WTC11 (cell line): ENCODE results near the gene CD247. TPM values are rescaled to one million over a fixed set of nuclear protein-coding genes. Genes with fewer than 3 reads are reported as not detected.

Experiments used
- ATAC-seq: fragments of 200-7000 bp; cut with Tn5 transposase; 2 replicates; pipeline ENCODE4 v1.10.0; 2021; ENCODE audit warnings: mild to moderate bottlenecking, moderate library complexity
- CTCF ChIA-PET: fragments of 300-600 bp; sonication (Branson Sonifier 250); formaldehyde crosslinking; loops from one replicate; lab custom pipeline; 2021; ENCODE audit warnings: antibody characterized with exemption; lab: Charles Lee
- POLR2A ChIA-PET: fragments of 350-600 bp; sonication (Branson Sonifier 250); formaldehyde crosslinking; loops from one replicate; lab custom pipeline; 2021; ENCODE audit warnings: antibody characterized with exemption; lab: Charles Lee
- DNase-seq: peaks from one replicate; pipeline ENCODE4 v3.0.0; 2021; ENCODE audit warnings: low spot score
- H3K27ac Mint-ChIP-seq: 2 replicates; pipeline ENCODE4 v1.8.0; 2021; ENCODE audit warnings: mixed read lengths
- H3K27me3 Mint-ChIP-seq: 2 replicates; pipeline ENCODE4 v1.8.0; 2021; ENCODE audit warnings: low read depth, mild to moderate bottlenecking, moderate library complexity, mixed read lengths
- H3K36me3 Mint-ChIP-seq: 2 replicates; pipeline ENCODE4 v1.8.0; 2021; ENCODE audit warnings: mixed read lengths
- H3K4me1 Mint-ChIP-seq: 2 replicates; pipeline ENCODE4 v1.8.0; 2022; ENCODE audit warnings: mixed read lengths
- H3K4me3 Mint-ChIP-seq: 2 replicates; pipeline ENCODE4 v1.8.0; 2021; ENCODE audit warnings: mild to moderate bottlenecking, moderate library complexity, mixed read lengths
- H3K9me3 Mint-ChIP-seq: 2 replicates; pipeline ENCODE4 v1.8.0; 2021; ENCODE audit warnings: mixed read lengths
- JAZF1 ChIP-seq: fragments of 250-450 bp; sonication (Bioruptor Pico); IDR thresholded peaks from 2 replicates; pipeline ENCODE4 v1.9.0; 2021; ENCODE audit warnings: moderate library complexity, mild to moderate bottlenecking, inconsistent platforms
- KAT7 ChIP-seq: sonication (generic); formaldehyde crosslinking; IDR thresholded peaks from 2 replicates; pipeline ENCODE4 v1.8.1; 2023; ENCODE audit warnings: missing genetic modification reagents, mild to moderate bottlenecking, borderline replicate concordance
- MXD4 ChIP-seq: fragments of 250-450 bp; sonication (Bioruptor Pico); IDR thresholded peaks from 2 replicates; pipeline ENCODE4 v1.8.0; 2021; ENCODE audit warnings: mild to moderate bottlenecking, moderate library complexity, borderline replicate concordance
- PRRX2 ChIP-seq: fragments of 250-450 bp; sonication (Bioruptor Pico); IDR thresholded peaks from 2 replicates; pipeline ENCODE4 v1.8.0; 2021; ENCODE audit warnings: mild to moderate bottlenecking
- RORB ChIP-seq: fragments of 250-450 bp; sonication (Bioruptor Pico); IDR thresholded peaks from 2 replicates; pipeline ENCODE4 v1.9.0; 2021; ENCODE audit warnings: mild to moderate bottlenecking
- SP1 ChIP-seq: sonication (generic); formaldehyde crosslinking; conservative IDR thresholded peaks from 2 replicates; pipeline ENCODE4 v1.8.1; 2022; ENCODE audit warnings: missing genetic modification reagents
- ZNF416 ChIP-seq: fragments of 250-450 bp; sonication (Bioruptor Pico); IDR thresholded peaks from 2 replicates; pipeline ENCODE4 v1.9.0; 2021; ENCODE audit warnings: mild to moderate bottlenecking, inconsistent platforms
- total RNA-seq: library from RNA; stranded (reverse); gene quantifications from 3 replicates; pipeline ENCODE4 v1.2.3, GENCODE V29; 2021
- TF ChIP-seq, protein P1 (sequence below): sonication (generic); formaldehyde crosslinking; IDR thresholded peaks from 2 replicates; pipeline ENCODE4 v1.8.1; 2022; ENCODE audit warnings: mild to moderate bottlenecking, missing genetic modification reagents, moderate library complexity, borderline replicate concordance
- TF ChIP-seq, protein P2 (sequence below): sonication (generic); formaldehyde crosslinking; IDR thresholded peaks from 2 replicates; pipeline ENCODE4 v1.8.0; 2023; ENCODE audit warnings: missing genetic modification reagents, mild to moderate bottlenecking, borderline replicate concordance
- TF ChIP-seq, protein P3 (sequence below): sonication (generic); formaldehyde crosslinking; IDR thresholded peaks from 2 replicates; pipeline ENCODE4 v1.8.0; 2022; ENCODE audit warnings: mild to moderate bottlenecking, missing genetic modification reagents
- TF ChIP-seq, protein P4 (sequence below): sonication (generic); formaldehyde crosslinking; IDR thresholded peaks from 2 replicates; pipeline ENCODE4 v1.8.1; 2023; ENCODE audit warnings: mild to moderate bottlenecking, missing genetic modification reagents
- TF ChIP-seq, protein P5 (sequence below): sonication (generic); formaldehyde crosslinking; conservative IDR thresholded peaks from 2 replicates; pipeline ENCODE4 v1.8.1; 2022; ENCODE audit warnings: mild to moderate bottlenecking, missing genetic modification reagents
- TF ChIP-seq, protein P6 (sequence below): sonication (generic); formaldehyde crosslinking; IDR thresholded peaks from 2 replicates; pipeline ENCODE4 v1.8.1; 2023; ENCODE audit warnings: mild to moderate bottlenecking, moderate library complexity, missing genetic modification reagents
- TF ChIP-seq, protein P7 (sequence below): sonication (generic); formaldehyde crosslinking; IDR thresholded peaks from 2 replicates; pipeline ENCODE4 v1.8.1; 2022; ENCODE audit warnings: mild to moderate bottlenecking, moderate library complexity, missing genetic modification reagents

Gene CD247
- total RNA-seq, 1 experiment from 2014 or later = 1.8 TPM

DNA sequence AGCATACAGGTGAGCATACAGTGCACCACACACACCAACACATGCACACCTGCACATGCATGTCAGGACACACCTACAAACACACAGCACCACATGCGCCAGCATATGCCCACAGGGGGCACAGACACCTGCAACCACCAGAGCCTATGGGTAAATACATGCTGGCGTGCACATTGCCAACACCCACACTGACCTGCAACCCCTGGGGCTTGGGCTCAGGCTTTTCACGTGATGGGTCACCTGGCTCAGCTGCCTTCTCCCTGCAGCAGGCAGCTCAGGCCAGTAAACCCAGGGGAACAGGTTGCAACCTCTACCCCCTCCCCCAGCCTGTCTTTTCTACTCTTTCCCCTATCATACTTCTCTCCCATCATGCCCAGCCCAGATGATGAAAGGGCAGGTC is 8.1 kb downstream of the CD247 start (continued):
- TF ChIP-seq, protein P1, sequence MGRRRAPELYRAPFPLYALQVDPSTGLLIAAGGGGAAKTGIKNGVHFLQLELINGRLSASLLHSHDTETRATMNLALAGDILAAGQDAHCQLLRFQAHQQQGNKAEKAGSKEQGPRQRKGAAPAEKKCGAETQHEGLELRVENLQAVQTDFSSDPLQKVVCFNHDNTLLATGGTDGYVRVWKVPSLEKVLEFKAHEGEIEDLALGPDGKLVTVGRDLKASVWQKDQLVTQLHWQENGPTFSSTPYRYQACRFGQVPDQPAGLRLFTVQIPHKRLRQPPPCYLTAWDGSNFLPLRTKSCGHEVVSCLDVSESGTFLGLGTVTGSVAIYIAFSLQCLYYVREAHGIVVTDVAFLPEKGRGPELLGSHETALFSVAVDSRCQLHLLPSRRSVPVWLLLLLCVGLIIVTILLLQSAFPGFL (CRISPR knock-in tag) = no peak
- TF ChIP-seq, protein P2, sequence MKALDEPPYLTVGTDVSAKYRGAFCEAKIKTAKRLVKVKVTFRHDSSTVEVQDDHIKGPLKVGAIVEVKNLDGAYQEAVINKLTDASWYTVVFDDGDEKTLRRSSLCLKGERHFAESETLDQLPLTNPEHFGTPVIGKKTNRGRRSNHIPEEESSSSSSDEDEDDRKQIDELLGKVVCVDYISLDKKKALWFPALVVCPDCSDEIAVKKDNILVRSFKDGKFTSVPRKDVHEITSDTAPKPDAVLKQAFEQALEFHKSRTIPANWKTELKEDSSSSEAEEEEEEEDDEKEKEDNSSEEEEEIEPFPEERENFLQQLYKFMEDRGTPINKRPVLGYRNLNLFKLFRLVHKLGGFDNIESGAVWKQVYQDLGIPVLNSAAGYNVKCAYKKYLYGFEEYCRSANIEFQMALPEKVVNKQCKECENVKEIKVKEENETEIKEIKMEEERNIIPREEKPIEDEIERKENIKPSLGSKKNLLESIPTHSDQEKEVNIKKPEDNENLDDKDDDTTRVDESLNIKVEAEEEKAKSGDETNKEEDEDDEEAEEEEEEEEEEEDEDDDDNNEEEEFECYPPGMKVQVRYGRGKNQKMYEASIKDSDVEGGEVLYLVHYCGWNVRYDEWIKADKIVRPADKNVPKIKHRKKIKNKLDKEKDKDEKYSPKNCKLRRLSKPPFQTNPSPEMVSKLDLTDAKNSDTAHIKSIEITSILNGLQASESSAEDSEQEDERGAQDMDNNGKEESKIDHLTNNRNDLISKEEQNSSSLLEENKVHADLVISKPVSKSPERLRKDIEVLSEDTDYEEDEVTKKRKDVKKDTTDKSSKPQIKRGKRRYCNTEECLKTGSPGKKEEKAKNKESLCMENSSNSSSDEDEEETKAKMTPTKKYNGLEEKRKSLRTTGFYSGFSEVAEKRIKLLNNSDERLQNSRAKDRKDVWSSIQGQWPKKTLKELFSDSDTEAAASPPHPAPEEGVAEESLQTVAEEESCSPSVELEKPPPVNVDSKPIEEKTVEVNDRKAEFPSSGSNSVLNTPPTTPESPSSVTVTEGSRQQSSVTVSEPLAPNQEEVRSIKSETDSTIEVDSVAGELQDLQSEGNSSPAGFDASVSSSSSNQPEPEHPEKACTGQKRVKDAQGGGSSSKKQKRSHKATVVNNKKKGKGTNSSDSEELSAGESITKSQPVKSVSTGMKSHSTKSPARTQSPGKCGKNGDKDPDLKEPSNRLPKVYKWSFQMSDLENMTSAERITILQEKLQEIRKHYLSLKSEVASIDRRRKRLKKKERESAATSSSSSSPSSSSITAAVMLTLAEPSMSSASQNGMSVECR (CRISPR knock-in tag) = no peak

DNA sequence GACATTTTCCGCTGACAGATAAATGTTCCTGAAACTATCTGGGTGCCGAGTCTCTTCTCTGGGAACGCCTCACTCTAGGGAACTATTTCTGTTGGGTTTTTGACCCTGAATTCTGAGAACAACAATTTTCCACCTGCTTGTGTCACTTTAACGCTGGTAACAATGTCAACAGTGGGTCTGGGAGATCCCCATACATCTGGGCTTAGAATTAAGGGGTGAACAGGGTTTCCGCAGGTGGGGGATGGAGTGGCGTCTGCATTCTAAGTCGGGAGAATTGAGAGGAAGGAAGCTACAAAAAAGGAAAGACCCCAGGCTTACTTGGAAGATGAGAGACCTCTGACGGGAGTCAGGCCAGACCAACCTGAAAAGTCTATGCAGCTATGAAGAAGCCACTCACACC is 8.7 kb downstream of the CD247 start:
- H3K4me3 Mint-ChIP-seq = no peak overlapping the region
- peaks cover 23% of the 10 kb centered on the region for H3K4me1 Mint-ChIP-seq
- no peaks in the 10 kb centered on the region for H3K9me3 Mint-ChIP-seq
- CTCF ChIA-PET = no interaction called here
- POLR2A ChIA-PET = no interaction called here
- DNase-seq (no peak), ATAC-seq (no peak)
- H3K36me3 Mint-ChIP-seq = no peaks in the 10 kb centered on the region
- H3K27ac Mint-ChIP-seq = no peak overlapping the region
- TF ChIP-seq, protein P3, sequence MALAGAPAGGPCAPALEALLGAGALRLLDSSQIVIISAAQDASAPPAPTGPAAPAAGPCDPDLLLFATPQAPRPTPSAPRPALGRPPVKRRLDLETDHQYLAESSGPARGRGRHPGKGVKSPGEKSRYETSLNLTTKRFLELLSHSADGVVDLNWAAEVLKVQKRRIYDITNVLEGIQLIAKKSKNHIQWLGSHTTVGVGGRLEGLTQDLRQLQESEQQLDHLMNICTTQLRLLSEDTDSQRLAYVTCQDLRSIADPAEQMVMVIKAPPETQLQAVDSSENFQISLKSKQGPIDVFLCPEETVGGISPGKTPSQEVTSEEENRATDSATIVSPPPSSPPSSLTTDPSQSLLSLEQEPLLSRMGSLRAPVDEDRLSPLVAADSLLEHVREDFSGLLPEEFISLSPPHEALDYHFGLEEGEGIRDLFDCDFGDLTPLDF (CRISPR knock-in tag) = no peak
- TF ChIP-seq PRRX2 (CRISPR knock-in tag) (no peak), JAZF1 (CRISPR knock-in tag) (no peak), ZNF416 (CRISPR knock-in tag) (no peak), MXD4 (CRISPR knock-in tag) (no peak)
- TF ChIP-seq, protein P4, sequence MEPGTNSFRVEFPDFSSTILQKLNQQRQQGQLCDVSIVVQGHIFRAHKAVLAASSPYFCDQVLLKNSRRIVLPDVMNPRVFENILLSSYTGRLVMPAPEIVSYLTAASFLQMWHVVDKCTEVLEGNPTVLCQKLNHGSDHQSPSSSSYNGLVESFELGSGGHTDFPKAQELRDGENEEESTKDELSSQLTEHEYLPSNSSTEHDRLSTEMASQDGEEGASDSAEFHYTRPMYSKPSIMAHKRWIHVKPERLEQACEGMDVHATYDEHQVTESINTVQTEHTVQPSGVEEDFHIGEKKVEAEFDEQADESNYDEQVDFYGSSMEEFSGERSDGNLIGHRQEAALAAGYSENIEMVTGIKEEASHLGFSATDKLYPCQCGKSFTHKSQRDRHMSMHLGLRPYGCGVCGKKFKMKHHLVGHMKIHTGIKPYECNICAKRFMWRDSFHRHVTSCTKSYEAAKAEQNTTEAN (CRISPR knock-in tag) = no peak
- TF ChIP-seq, protein P5, sequence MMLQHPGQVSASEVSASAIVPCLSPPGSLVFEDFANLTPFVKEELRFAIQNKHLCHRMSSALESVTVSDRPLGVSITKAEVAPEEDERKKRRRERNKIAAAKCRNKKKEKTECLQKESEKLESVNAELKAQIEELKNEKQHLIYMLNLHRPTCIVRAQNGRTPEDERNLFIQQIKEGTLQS (CRISPR knock-in tag) = no peak
- TF ChIP-seq, protein P6, sequence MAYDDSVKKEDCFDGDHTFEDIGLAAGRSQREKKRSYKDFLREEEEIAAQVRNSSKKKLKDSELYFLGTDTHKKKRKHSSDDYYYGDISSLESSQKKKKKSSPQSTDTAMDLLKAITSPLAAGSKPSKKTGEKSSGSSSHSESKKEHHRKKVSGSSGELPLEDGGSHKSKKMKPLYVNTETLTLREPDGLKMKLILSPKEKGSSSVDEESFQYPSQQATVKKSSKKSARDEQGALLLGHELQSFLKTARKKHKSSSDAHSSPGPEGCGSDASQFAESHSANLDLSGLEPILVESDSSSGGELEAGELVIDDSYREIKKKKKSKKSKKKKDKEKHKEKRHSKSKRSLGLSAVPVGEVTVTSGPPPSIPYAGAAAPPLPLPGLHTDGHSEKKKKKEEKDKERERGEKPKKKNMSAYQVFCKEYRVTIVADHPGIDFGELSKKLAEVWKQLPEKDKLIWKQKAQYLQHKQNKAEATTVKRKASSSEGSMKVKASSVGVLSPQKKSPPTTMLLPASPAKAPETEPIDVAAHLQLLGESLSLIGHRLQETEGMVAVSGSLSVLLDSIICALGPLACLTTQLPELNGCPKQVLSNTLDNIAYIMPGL (CRISPR knock-in tag) = no peak
- no peaks in the 10 kb centered on the region for H3K27me3 Mint-ChIP-seq

DNA sequence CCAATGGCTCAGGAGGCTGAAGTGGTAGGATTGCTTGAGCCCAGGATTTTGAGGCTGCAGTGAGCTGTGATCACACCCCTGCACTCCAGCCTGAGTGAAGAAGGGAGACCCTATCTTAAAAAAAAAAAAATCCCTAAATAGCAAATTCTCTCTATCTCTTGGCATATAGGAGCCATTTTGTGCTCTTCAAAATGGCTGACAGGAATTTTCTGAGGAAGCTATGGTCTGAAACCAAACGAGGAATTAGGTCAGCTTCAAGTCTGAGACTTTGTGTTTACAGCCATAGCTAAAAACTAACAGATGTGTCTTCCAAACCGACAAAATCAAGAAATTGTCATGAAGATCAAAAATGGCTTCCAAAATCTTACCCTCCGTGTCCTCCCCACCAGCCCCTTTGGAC is 10.6 kb downstream of the CD247 start:
- DNase-seq (no peak), ATAC-seq (no peak)
- no peak overlapping the region for H3K4me3 Mint-ChIP-seq
- ChIA-PET CTCF (no interaction called here), POLR2A (no interaction called here)
- TF ChIP-seq RORB (CRISPR knock-in tag) (no peak), KAT7 (CRISPR knock-in tag) (no peak), SP1 (CRISPR knock-in tag) (no peak)
- TF ChIP-seq, protein P7, sequence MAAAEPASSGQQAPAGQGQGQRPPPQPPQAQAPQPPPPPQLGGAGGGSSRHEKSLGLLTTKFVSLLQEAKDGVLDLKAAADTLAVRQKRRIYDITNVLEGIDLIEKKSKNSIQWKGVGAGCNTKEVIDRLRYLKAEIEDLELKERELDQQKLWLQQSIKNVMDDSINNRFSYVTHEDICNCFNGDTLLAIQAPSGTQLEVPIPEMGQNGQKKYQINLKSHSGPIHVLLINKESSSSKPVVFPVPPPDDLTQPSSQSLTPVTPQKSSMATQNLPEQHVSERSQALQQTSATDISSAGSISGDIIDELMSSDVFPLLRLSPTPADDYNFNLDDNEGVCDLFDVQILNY (CRISPR knock-in tag) = no peak
- TF ChIP-seq, all 79 proteins: peak for 0
- no peaks in the 10 kb centered on the region for H3K36me3 Mint-ChIP-seq
- H3K27ac Mint-ChIP-seq = no peak overlapping the region
- no peaks in the 10 kb centered on the region for H3K9me3 Mint-ChIP-seq
- peaks cover 41% of the 10 kb centered on the region for H3K4me1 Mint-ChIP-seq
- H3K27me3 Mint-ChIP-seq = no peaks in the 10 kb centered on the region
